ENCODE results near the gene TCAIM.

Gene TCAIM

GRCh38 chr3:44454258-44454657 is 115.7 kb downstream of the TCAIM start:
- no peaks in the 10 kb centered on the region for H3K9me3 ChIP-seq (ENCODE audit: insufficient read depth, low read depth, low read length)
- no peak overlapping the region for H2BK120ac ChIP-seq (ENCODE audit: insufficient read depth, low read length, poor library complexity)
- H3K4me3 ChIP-seq (ENCODE audit: low read depth, low read length): no peak overlapping the region
- no peak overlapping the region for H3K4ac ChIP-seq (ENCODE audit: low read depth, low read length)
- H3K14ac ChIP-seq (ENCODE audit: low read length): no peak overlapping the region
- H3K36me3 ChIP-seq (ENCODE audit: control insufficient read depth in 1 of 2, insufficient read depth in 2 of 2, low read length in 2 of 2): peaks cover 55% of the 10 kb centered on the region in 2 experiments
- no peaks in the 10 kb centered on the region for H3K79me2 ChIP-seq (ENCODE audit: control insufficient read depth, insufficient read depth, low read length, poor library complexity)
- no CpG with 5 or more reads among the region's 4 CpGs for WGBS (ENCODE audit: extremely low coverage, insufficient coverage, insufficient read length)
- H4K12ac ChIP-seq (ENCODE audit: low read depth, low read length): no peak overlapping the region
- no peak overlapping the region for H3K23ac ChIP-seq (ENCODE audit: low read length)
- no peak overlapping the region for H3K4me2 ChIP-seq (ENCODE audit: low read length)
- H3K4me1 ChIP-seq (ENCODE audit: control insufficient read depth in 1 of 2, insufficient read depth in 2 of 2, low read length in 2 of 2): no peaks in the 10 kb centered on the region
- no peak overlapping the region for H3K18ac ChIP-seq (ENCODE audit: low read length)
- DNase-seq: no peak
- no peak overlapping the region for H4K8ac ChIP-seq (ENCODE audit: low read depth, low read length)
- H3K9ac ChIP-seq (ENCODE audit: low read length): no peak overlapping the region
- no peak overlapping the region for H4K91ac ChIP-seq (ENCODE audit: low read depth, low read length)
- H3K27me3 ChIP-seq (ENCODE audit: insufficient read depth, low read length): no peaks in the 10 kb centered on the region
- H2BK5ac ChIP-seq (ENCODE audit: low read depth, low read length, poor library complexity): no peak overlapping the region
- no peak overlapping the region for H2AK5ac ChIP-seq (ENCODE audit: low read length)
- H3K79me1 ChIP-seq (ENCODE audit: low read length): no peaks in the 10 kb centered on the region
- H3K27ac ChIP-seq (ENCODE audit: low read depth, low read length): no peak overlapping the region
- no peak overlapping the region for H2BK12ac ChIP-seq (ENCODE audit: low read length)
- H2AFZ ChIP-seq (ENCODE audit: insufficient read depth, low read length, poor library complexity): no peak overlapping the region

- no peak for DNase-seq
- no CpG with 5 or more reads among the region's 10 CpGs for WGBS (ENCODE audit: extremely low coverage, insufficient coverage, insufficient read length)
- H3K79me1 ChIP-seq (ENCODE audit: low read length): no peaks in the 10 kb centered on the region
These were observed 116.8 kb downstream of the TCAIM start for GRCh38 chr3:44455318-44455717.

More at GRCh38 chr3:44455318-44455717, 116.8 kb downstream of the TCAIM start:
- Histone ChIP-seq H3K4me2 (ENCODE audit: low read length) (no peak overlapping the region), H2BK120ac (ENCODE audit: insufficient read depth, low read length, poor library complexity) (no peak overlapping the region), H3K36me3 (ENCODE audit: control insufficient read depth in 1 of 2, insufficient read depth in 2 of 2, low read length in 2 of 2) (peaks cover 45 to 48% of the 10 kb centered on the region in 2 experiments), H3K23ac (ENCODE audit: low read length) (no peak overlapping the region), H4K8ac (ENCODE audit: low read depth, low read length) (no peak overlapping the region), H4K91ac (ENCODE audit: low read depth, low read length) (no peak overlapping the region), H3K9me3 (ENCODE audit: insufficient read depth, low read depth, low read length) (peaks cover under 1% of the 10 kb centered on the region), H3K14ac (ENCODE audit: low read length) (no peak overlapping the region), H3K9ac (ENCODE audit: low read length) (no peak overlapping the region), H3K18ac (ENCODE audit: low read length) (no peak overlapping the region), H2BK12ac (ENCODE audit: low read length) (no peak overlapping the region), H3K4ac (ENCODE audit: low read depth, low read length) (no peak overlapping the region), H3K27me3 (ENCODE audit: insufficient read depth, low read length) (no peaks in the 10 kb centered on the region), H2AK5ac (ENCODE audit: low read length) (no peak overlapping the region), H3K27ac (ENCODE audit: low read depth, low read length) (no peak overlapping the region), H2BK5ac (ENCODE audit: low read depth, low read length, poor library complexity) (no peak overlapping the region), H3K4me3 (ENCODE audit: low read depth, low read length) (no peak overlapping the region), H4K12ac (ENCODE audit: low read depth, low read length) (no peak overlapping the region), H2AFZ (ENCODE audit: insufficient read depth, low read length, poor library complexity) (no peak overlapping the region), H3K4me1 (ENCODE audit: control insufficient read depth in 1 of 2, insufficient read depth in 2 of 2, low read length in 2 of 2) (no peaks in the 10 kb centered on the region), H3K79me2 (ENCODE audit: control insufficient read depth, insufficient read depth, low read length, poor library complexity) (no peaks in the 10 kb centered on the region)

Data from trophoblast cell (in vitro differentiated cells and primary cell).